ENCODE results near the gene GRK5.

- TF ChIP-seq CTCF (IDR thresholded peaks at IDR 0.05; ENCODE audit: low read depth, low read length), result no peak
- TF ChIP-seq POLR2A (IDR thresholded peaks at IDR 0.05; ENCODE audit: extremely low read depth, insufficient read length), result no peak
- TF ChIP-seq, protein P1, sequence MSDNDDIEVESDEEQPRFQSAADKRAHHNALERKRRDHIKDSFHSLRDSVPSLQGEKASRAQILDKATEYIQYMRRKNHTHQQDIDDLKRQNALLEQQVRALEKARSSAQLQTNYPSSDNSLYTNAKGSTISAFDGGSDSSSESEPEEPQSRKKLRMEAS (IDR thresholded peaks at IDR 0.05; ENCODE audit: low read depth, low read length), result no peak
Observed at GRCh38 chr10:119190954-119191785, 16.2 kb upstream of the GRK5 start.
